LNCAP (cell line): ENCODE measurements around the gene NRAP.

Source experiments
- TF ChIP-seq, protein P1 (sequence below): fragments of 450-650 bp; IDR thresholded peaks from 2 replicates; pipeline ENCODE4 v1.5.1; 2017; ENCODE audit warnings: mild to moderate bottlenecking

The NRAP gene

DNA sequence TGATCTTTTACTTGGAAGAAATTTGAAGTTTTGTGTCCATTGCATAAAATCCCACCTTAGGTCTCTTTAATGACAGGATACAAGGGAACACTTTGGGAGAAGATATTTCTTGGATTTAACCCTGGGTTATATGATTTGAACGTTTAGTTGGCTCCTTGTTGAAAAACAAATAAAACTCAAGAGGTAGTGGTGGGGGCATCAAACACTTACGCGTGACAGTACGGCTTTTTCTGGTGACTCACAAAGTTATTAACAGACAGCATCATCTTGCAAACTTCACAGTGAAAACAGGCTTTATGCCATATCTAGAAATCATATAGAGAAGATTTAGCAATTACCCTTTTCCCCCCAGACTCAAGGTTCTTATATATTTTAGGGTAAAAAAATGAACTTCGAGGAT is 699 bp downstream of the NRAP start:
- TF ChIP-seq, protein P1, sequence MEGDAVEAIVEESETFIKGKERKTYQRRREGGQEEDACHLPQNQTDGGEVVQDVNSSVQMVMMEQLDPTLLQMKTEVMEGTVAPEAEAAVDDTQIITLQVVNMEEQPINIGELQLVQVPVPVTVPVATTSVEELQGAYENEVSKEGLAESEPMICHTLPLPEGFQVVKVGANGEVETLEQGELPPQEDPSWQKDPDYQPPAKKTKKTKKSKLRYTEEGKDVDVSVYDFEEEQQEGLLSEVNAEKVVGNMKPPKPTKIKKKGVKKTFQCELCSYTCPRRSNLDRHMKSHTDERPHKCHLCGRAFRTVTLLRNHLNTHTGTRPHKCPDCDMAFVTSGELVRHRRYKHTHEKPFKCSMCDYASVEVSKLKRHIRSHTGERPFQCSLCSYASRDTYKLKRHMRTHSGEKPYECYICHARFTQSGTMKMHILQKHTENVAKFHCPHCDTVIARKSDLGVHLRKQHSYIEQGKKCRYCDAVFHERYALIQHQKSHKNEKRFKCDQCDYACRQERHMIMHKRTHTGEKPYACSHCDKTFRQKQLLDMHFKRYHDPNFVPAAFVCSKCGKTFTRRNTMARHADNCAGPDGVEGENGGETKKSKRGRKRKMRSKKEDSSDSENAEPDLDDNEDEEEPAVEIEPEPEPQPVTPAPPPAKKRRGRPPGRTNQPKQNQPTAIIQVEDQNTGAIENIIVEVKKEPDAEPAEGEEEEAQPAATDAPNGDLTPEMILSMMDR, result no peak

DNA sequence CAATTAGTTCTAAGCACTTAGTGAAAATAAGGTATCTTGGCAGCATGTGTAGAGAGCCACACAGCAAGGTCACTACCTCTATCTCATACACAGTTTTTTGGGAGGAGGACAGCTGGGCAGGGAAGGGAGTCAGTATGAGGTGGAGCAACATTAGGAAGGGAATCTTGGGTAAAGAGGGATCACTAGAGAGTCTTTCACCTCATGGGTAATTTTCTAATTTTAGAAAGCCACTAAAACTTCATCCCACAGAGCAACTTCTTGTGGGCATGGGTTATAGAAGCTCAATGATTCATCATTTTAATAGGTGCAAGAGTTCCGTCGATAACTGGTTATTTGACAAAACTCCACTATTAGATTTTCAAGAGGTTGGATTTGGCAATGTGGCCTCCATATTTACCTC is 2.5 kb downstream of the NRAP start:
- TF ChIP-seq, protein P1, result no peak

DNA sequence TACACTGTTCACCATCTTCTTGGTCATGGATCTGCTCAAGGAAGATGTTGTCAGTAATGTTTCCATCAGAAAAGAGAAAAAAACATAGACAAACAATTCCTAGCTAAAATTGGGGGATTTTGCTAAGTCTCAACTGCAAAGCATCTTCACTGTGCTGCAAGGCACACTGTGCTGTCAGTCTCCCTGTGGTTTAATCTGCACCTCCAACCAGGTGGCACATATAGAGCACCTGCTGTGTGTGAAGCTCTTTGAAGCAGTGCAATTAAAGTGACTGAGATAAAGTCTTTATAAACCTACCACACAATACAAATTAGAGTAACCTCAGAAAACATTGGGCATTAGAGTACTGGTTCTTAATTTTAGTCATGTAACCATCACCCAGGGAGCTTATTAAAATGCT is 6.3 kb downstream of the NRAP start:
- TF ChIP-seq, protein P1, result no peak

DNA sequence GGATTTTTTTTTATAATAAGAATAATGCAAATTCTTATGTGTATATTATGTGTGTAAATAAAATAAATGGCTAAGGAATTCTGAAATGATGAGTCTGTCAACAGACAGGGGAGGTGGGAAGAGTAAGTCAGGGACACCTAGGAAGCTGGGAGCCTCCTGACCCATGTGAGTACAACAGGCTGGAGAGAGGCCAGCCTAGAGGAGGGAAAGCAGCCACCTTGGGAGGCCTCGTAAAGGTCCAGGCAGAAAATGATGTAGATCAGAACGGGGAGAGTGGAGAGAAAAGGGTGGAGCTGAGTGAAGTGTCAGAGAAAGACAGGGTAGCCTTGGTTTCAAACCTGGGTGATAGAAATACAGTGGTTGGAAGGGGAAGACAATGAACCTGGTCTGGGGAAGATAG is 6.9 kb downstream of the NRAP start:
- TF ChIP-seq, protein P1, result no peak

DNA sequence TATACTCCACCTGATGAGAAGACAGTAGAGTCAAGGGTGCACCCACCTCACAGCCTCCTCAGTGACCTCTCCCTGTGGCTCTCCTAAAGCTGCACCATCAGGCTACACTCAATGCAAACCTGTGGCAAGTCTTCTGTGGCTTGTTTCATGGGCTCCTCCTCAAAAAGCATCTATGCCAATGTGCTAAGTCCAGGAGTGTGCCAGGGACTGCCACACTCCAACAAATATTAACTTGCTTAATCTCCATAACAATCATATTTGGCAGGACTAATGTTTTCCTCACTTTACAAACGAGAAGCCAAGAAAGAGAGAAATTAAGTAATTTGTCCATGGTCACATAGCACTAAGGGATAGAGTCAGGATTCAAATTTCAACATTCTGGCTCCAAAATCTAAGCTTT is 11.9 kb downstream of the NRAP start:
- TF ChIP-seq, protein P1, result no peak

DNA sequence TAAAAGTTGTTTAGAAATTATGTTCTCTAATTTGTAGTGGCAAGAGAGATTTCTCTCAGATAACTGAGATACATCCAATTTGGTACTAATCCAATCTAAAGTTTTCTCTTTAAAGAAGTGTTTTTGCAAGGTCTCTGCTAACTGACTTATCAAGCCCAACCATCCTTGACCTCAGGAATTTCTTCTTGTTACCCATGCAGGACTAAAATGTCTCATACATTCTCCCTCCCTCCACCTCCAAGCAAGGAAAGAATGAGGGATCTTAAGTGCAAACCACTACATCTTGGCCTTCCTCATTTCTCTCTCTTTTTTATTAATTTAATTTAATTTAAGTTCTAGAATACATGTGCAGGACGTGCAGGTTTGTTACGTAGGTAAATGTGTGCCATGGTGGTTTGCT is 12.8 kb downstream of the NRAP start:
- TF ChIP-seq, protein P1, result no peak

DNA sequence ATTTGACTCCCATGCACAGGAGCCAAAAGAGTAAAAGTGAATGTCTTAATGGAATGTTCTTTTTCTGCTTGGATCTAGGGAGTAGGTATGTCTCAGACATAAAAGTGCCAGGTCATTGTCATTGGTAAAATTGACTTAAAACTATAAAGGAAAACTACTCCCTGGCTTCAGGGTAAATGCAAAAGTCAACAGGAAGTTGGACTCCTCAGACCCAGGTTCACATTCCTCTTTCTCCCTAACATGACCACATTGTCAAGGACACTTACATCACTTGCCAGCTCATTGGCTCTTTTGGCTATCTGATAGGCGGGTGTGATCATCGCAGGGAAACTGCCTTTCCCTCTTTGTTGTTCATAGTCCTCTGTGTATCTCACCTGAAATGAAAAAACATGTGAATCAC is 13.7 kb downstream of the NRAP start:
- TF ChIP-seq, protein P1, result no peak

DNA sequence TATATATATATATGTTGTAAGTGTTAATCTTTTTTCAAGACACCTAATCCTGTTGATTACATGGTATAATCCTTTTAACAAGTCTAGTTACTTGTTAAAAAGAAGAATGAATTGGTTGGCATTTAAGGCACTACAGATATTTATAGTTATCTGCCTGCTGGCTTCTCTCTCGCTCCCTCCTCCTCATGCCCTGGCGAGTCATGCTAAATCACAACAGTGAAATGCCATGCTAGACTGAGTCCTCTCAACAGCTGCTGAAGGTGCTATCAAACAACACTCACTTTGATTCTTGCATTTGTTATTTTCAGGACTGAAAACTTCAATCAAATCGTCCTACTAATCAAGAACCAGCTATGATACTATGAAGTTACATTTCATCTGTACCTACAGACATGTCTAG is 15.4 kb downstream of the NRAP start:
- TF ChIP-seq, protein P1, result no peak
